GM21390 (cell line): ENCODE results near the gene INTS15.

Source experiments
- ATAC-seq: cut with Tn5 transposase; IDR thresholded peaks from one replicate; pipeline ENCODE4 v1.9.1; 2021; ENCODE audit not compliant: unreplicated experiment

Gene INTS15

GRCh38 chr7:6642239-6642839 lies 52.5 kb downstream of the INTS15 start:
- ATAC-seq: no peak

- no peak for ATAC-seq
Observed at GRCh38 chr7:6642861-6643640, 53.2 kb downstream of the INTS15 start.

- no peak for ATAC-seq
Observed at GRCh38 chr7:6643915-6644625, 54.2 kb downstream of the INTS15 start.

- ATAC-seq: no peak
Observed at GRCh38 chr7:6644728-6645127, 54.9 kb downstream of the INTS15 start.

GRCh38 chr7:6646465-6646864 lies 56.6 kb downstream of the INTS15 start:
- no peak for ATAC-seq

DNA sequence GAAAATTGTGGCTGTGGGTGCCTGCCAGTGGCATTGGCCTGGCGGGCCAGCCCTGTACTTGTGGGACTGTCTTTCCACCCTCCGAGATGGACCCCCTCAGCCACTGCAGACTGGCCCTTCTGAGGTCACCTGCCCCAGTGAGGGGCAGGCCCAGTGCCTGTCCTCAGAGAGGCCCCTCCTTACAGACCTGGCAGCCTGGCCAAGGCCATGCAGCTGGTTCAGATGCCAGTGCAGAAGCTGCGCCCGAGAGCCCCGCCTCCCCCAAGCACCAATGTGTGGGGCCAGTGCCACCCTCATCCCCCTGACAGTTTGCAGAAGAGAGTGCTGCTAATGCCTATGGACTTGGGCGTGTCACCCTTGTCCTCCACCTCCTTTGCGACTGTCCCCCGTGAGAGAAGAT lies 57.3 kb downstream of the INTS15 start:
- no peak for ATAC-seq

DNA sequence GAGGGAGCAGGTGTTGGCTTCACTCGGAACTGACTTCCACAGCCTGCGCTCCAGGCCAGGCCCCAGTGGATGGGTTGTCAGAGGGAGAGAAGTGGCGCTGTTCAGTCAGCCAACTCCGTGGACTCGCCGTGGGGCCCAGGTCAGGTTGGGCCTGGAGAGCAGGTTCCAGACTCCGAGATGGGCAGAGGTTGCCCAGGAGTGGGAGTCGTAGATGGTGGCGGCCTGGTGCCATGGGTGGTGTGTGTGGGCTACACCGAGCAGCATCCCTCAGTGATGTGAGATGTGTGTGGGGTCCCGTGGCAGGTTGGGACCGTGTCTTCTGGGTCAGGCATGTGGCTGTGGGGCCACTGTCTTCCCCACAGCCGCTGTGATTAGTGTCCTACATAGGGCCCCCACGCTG lies 57.7 kb downstream of the INTS15 start:
- ATAC-seq: no peak

- no peak for ATAC-seq
Observed at GRCh38 chr7:6648066-6648814, 58.4 kb downstream of the INTS15 start.

GRCh38 chr7:6648815-6649104 lies 58.9 kb downstream of the INTS15 start:
- no peak for ATAC-seq

- no peak for ATAC-seq
Observed at GRCh38 chr7:6649241-6649961, 59.6 kb downstream of the INTS15 start.

DNA sequence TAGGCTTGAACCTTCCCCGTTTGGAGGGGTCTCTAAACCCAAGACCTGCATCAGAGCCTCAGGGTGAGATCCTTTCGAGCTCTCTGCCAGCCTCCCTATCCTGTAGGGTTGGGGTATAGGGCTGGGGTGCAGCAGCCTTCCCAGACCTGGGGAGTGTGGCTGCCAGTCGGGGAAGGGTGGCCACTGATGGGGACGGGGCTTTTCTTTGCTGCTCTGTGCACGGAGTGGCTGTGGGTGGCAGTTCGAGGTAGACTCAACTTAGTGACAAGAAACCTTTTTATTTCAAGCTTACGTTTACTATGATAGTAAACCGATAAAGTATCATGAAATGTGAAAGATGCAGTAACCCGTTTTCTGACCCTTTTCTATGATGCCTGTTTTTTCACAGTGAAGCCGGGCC lies 60.3 kb downstream of the INTS15 start:
- ATAC-seq: no peak

- no peak for ATAC-seq
Observed at GRCh38 chr7:6650521-6651011, 60.7 kb downstream of the INTS15 start.

DNA sequence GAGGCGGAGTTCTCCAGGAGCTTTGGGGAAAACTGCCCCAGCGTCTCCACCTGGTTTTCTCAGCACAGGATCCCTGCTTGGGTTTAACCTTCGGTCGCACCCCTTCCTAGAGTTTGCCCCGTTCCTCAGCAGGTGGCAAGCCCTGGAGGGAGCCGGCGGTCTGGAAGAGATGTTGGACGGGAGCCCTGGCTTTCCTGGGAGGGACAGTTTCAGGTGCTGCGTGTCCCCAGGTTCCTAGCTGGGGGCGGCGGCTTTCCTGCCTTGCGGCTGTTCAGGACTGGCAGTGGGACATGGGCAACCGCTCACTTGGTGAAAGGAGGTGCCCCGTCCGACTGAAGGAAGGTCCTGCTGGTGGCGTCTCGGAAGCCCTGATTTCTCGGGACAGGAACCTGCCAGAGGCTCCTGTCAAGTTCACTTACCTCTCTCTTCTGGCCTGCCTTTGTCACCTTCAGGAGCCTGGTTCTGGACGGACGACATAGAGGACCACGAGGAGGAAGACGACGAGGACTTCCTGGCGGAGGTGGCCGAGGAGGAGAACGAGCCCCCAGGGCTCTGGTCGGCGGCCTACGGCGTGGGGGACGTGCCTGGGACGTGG lies 62.1 kb downstream of the INTS15 start:
- ATAC-seq: no peak

- ATAC-seq: no peak
Observed at GRCh38 chr7:6652446-6653011, 62.7 kb downstream of the INTS15 start.

- ATAC-seq: no peak
Observed at GRCh38 chr7:6653071-6654003, 63.5 kb downstream of the INTS15 start.

DNA sequence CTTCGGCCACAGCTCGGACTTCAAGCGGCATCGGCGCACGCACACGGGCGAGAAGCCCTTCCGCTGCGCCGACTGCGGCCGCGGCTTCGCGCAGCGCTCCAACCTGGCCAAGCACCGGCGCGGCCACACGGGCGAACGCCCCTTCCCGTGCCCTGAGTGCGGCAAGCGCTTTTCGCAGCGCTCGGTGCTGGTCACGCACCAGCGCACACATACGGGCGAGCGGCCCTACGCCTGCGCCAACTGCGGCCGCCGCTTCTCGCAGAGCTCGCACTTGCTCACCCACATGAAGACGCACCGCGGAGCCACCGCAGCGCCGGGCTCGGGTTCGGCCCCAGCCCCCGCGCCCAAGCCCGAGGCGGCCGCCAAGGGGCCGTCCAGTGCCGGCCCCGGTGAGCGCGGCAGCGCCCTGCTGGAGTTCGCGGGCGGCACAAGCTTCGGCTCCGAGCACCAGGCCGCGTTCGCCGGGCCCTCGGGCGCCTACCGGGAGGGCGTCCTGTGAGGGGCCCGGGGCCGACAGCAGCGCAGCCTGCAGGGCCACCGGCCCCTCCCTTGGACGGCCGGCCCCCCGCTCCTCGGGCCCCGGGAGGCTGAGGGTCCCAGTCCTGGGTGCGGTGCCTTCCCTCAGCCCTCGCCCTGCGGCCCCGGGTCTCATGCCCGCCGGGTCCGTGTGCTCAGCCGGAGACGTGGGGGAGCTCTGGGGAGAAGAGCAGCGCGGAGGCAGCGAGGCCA lies 64.5 kb downstream of the INTS15 start:
- ATAC-seq: no peak

GRCh38 chr7:6654842-6655610 lies 65.2 kb downstream of the INTS15 start:
- no peak for ATAC-seq
